ENCODE results near the gene CIBAR2.

GRCh38 chr16:85077039-85077438, 35.2 kb downstream of the CIBAR2 start:
- TF ChIP-seq CTCF (IDR thresholded peaks at IDR 0.05) (no peak), POLR2AphosphoS5 (IDR thresholded peaks at IDR 0.05) (no peak), POLR2A (IDR thresholded peaks at IDR 0.05) (no peak)
